Activated CD4-positive, alpha-beta T cell treated with anti-CD3 and anti-CD28 coated beads for 36 hours (primary cell): ENCODE measurements around the gene RIMBP2. TPM values are rescaled to one million over a fixed set of nuclear protein-coding genes. Genes with fewer than 3 reads are reported as not detected.
"Not testable (repeated sequence)": the region's sequence is repeated elsewhere in the genome, so short reads cannot be mapped to it uniquely, and the experiment has no call there.

Experiments used
- ATAC-seq: fragments of 200-7000 bp; cut with Tn5 transposase; one replicate; pipeline ENCODE4 v1.10.0; 2021; ENCODE audit warnings: mild to moderate bottlenecking, moderate library complexity
- CTCF ChIA-PET: fragments of 350-600 bp; sonication (Branson Sonifier 250); formaldehyde crosslinking; loops from one replicate; lab custom pipeline; 2021; ENCODE audit warnings: antibody characterized with exemption; lab: Charles Lee
- POLR2A ChIA-PET: fragments of 350-600 bp; sonication (Branson Sonifier 250); formaldehyde crosslinking; loops from one replicate; lab custom pipeline; 2021; ENCODE audit warnings: antibody characterized with exemption, inconsistent platforms; lab: Charles Lee
- DNase-seq: peaks from one replicate; pipeline ENCODE4 v3.0.0-alpha.2; 2020
- H3K27ac Mint-ChIP-seq: one replicate; pipeline ENCODE4 v1.8.0; 2021; ENCODE audit warnings: mixed read lengths
- H3K27me3 Mint-ChIP-seq: one replicate; pipeline ENCODE4 v1.8.0; 2021; ENCODE audit warnings: mixed read lengths
- H3K36me3 Mint-ChIP-seq: one replicate; pipeline ENCODE4 v1.8.0; 2021; ENCODE audit warnings: low read depth, mixed read lengths
- H3K4me1 Mint-ChIP-seq: one replicate; pipeline ENCODE4 v1.8.0; 2021; ENCODE audit warnings: mixed read lengths
- H3K4me3 Mint-ChIP-seq: one replicate; pipeline ENCODE4 v1.8.0; 2021; ENCODE audit warnings: mild to moderate bottlenecking, moderate library complexity, mixed read lengths
- H3K9me3 Mint-ChIP-seq: one replicate; pipeline ENCODE4 v1.8.0; 2021; ENCODE audit warnings: low read depth, mixed read lengths
- intact Hi-C, 2 experiments: fragments of 100-400 bp; cut with DNase I in 1 of 2; cut with micrococcal nuclease in 1 of 2; formaldehyde crosslinking; loops; one replicate each; pipeline versions ENCODE4 v1.14.2 to v1.15.1; 2022 to 2024; cut with DNase I, micrococcal nuclease
- total RNA-seq, 2 experiments: library from RNA; stranded (reverse); gene quantifications; one replicate each; pipeline ENCODE4 v1.2.3, GENCODE V29; 2021

RIMBP2 gene
- total RNA-seq, 2 experiments from 2014 or later: not detected

- Mint-ChIP-seq H3K36me3 (no peaks in the 10 kb centered on the region), H3K9me3 (no peaks in the 10 kb centered on the region), H3K4me3 (no peak overlapping the region), H3K27ac (no peak overlapping the region), H3K4me1 (no peaks in the 10 kb centered on the region), H3K27me3 (no peaks in the 10 kb centered on the region)
- CTCF ChIA-PET: no interaction called here
- ATAC-seq: no peak
- DNase-seq: no peak
- intact Hi-C loops: no loop called here
- POLR2A ChIA-PET: interaction anchor here (0.6 kb wide), 1 partner anchor 1882 kb away, joined by 4 read pairs; no protein-coding TSS in a partner anchor
Measured at GRCh38 chr12:130703733-130704375, 12.2 kb downstream of the RIMBP2 start.

- Mint-ChIP-seq H3K9me3 (no peaks in the 10 kb centered on the region), H3K4me1 (no peaks in the 10 kb centered on the region), H3K27ac (no peak overlapping the region), H3K36me3 (no peaks in the 10 kb centered on the region), H3K4me3 (no peak overlapping the region), H3K27me3 (no peaks in the 10 kb centered on the region)
- intact Hi-C loops: no loop called here
- ChIA-PET CTCF (no interaction called here), POLR2A (no interaction called here)
- ATAC-seq (no peak), DNase-seq (no peak)
Measured at GRCh38 chr12:130702966-130703732, 12.9 kb downstream of the RIMBP2 start.

GRCh38 chr12:130701402-130701744, 14.7 kb downstream of the RIMBP2 start:
- no peak for ATAC-seq
- H3K4me3 Mint-ChIP-seq: no peak overlapping the region

GRCh38 chr12:130700492-130701401, 15.4 kb downstream of the RIMBP2 start:
- H3K27ac Mint-ChIP-seq: no peak overlapping the region
- CTCF ChIA-PET: no interaction called here
- no peak for ATAC-seq
- H3K4me3 Mint-ChIP-seq: no peak overlapping the region
- DNase-seq: no peak
- intact Hi-C loops: no loop called here
- POLR2A ChIA-PET: no interaction called here
- H3K4me1 Mint-ChIP-seq: no peaks in the 10 kb centered on the region
- H3K36me3 Mint-ChIP-seq: no peaks in the 10 kb centered on the region
- no peaks in the 10 kb centered on the region for H3K9me3 Mint-ChIP-seq
- peaks cover 7% of the 10 kb centered on the region for H3K27me3 Mint-ChIP-seq

More at GRCh38 chr12:130701402-130701744, 14.7 kb downstream of the RIMBP2 start:
- POLR2A ChIA-PET: no interaction called here
- CTCF ChIA-PET: no interaction called here
- H3K27ac Mint-ChIP-seq: no peak overlapping the region
- intact Hi-C loops: no loop called here
- H3K9me3 Mint-ChIP-seq: no peaks in the 10 kb centered on the region
- no peaks in the 10 kb centered on the region for H3K4me1 Mint-ChIP-seq
- DNase-seq: no peak
- H3K27me3 Mint-ChIP-seq: peaks cover 6% of the 10 kb centered on the region
- H3K36me3 Mint-ChIP-seq: no peaks in the 10 kb centered on the region

GRCh38 chr12:130698106-130698505, 18.0 kb downstream of the RIMBP2 start:
- Mint-ChIP-seq H3K9me3 (no peaks in the 10 kb centered on the region), H3K4me1 (no peaks in the 10 kb centered on the region), H3K36me3 (no peaks in the 10 kb centered on the region), H3K27ac (no peak overlapping the region), H3K27me3 (peaks cover 15% of the 10 kb centered on the region), H3K4me3 (no peak overlapping the region)
- no peak for DNase-seq
- ChIA-PET POLR2A (no interaction called here), CTCF (no interaction called here)
- intact Hi-C loops: no loop called here
- no peak for ATAC-seq

- DNase-seq: no peak
- Mint-ChIP-seq H3K9me3 (no peaks in the 10 kb centered on the region), H3K4me3 (no peak overlapping the region), H3K36me3 (no peaks in the 10 kb centered on the region), H3K27ac (no peak overlapping the region), H3K27me3 (peaks cover 15% of the 10 kb centered on the region), H3K4me1 (no peaks in the 10 kb centered on the region)
- intact Hi-C loops: no loop called here
- ATAC-seq: no peak
- POLR2A ChIA-PET: no interaction called here
- CTCF ChIA-PET: interaction anchor here (0.6 kb wide), 1 partner anchor 55 kb away, joined by 3 read pairs; no protein-coding TSS in a partner anchor
Measured at GRCh38 chr12:130696379-130697100, 19.6 kb downstream of the RIMBP2 start.

GRCh38 chr12:130695061-130695460, 21.0 kb downstream of the RIMBP2 start:
- Mint-ChIP-seq H3K27ac (no peak overlapping the region), H3K36me3 (no peaks in the 10 kb centered on the region), H3K27me3 (peaks cover 15% of the 10 kb centered on the region), H3K4me1 (no peaks in the 10 kb centered on the region), H3K9me3 (no peaks in the 10 kb centered on the region), H3K4me3 (no peak overlapping the region)
- DNase-seq: no peak
- intact Hi-C loops: no loop called here
- CTCF ChIA-PET: interaction anchor here (0.7 kb wide), 1 partner anchor 8 kb away, joined by 3 read pairs; no protein-coding TSS in a partner anchor
- ATAC-seq: no peak
- POLR2A ChIA-PET: no interaction called here

GRCh38 chr12:130689408-130690405, 26.4 kb downstream of the RIMBP2 start:
- CTCF ChIA-PET: no interaction called here
- POLR2A ChIA-PET: no interaction called here
- no peaks in the 10 kb centered on the region for H3K9me3 Mint-ChIP-seq
- no peaks in the 10 kb centered on the region for H3K4me1 Mint-ChIP-seq
- DNase-seq (no peak), ATAC-seq (no peak)
- H3K36me3 Mint-ChIP-seq: no peaks in the 10 kb centered on the region
- H3K4me3 Mint-ChIP-seq: no peak overlapping the region
- H3K27ac Mint-ChIP-seq: no peak overlapping the region
- intact Hi-C loops: no loop called here
- H3K27me3 Mint-ChIP-seq: peaks cover 11% of the 10 kb centered on the region

GRCh38 chr12:130688999-130689398, 27.1 kb downstream of the RIMBP2 start:
- intact Hi-C loops, H3K4me1 Mint-ChIP-seq, ATAC-seq, H3K27ac Mint-ChIP-seq, POLR2A ChIA-PET, DNase-seq, H3K36me3 Mint-ChIP-seq, H3K4me3 Mint-ChIP-seq, H3K27me3 Mint-ChIP-seq, H3K9me3 Mint-ChIP-seq, CTCF ChIA-PET: not testable (repeated sequence)
